ENCODE measurements around the gene ASPRV1. TPM values are rescaled to one million over a fixed set of nuclear protein-coding genes. Genes with fewer than 3 reads are reported as not detected.
A peak's percentile ranks its signal among the peaks of the same experiment; 100 is the strongest.

Gene ASPRV1
- total and polyA plus RNA-seq, 4 donors: 0.19 to 0.75 (median 0.23) TPM

DNA sequence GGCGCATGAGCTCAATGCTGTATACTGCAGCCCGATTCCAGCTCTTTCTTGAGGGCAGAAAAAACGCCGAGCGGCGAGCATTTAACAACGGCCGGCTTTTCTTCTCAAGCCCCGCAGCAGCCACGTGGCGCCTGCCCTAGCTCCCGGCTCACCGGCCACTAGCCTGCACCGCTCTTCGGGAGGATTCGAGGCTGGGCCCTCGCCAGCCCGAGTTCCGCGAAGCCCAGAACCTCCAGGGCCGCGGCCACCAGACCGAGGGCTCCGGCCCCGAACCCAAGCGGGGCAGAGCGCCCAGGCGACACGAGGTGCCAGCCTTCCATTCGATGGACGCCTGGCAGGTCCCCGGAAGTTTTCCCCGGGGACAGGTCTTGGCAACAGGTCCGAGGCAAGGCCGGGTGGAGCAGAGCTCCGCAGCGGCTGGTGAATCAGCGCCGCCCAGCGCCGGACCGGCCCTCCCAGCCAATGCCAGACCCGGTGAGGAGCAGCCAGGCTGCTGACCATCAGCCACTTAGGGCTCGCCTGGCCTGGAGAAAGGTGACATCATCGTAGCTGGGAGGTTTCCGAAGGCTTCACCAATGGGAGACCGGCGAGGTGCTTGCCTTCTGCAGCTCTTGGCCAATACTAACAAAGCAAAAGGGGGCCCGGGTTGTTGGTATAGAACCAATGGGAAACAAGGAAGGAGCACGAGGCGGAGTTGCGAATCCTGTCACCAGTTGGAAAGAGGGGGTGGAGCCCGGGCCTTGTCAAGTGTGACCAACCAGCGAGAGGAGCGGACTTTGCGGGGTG lies 47.1 kb downstream of the ASPRV1 start:
- WGBS: under 1% methylated on average over 56 of the region's 56 CpGs
- peak overlapping the region; percentile 61 to 64 (median 62) for H3K4me3 ChIP-seq (ENCODE audit: low read depth in 1 of 3, low read length in 3 of 3)
- no peaks in the 10 kb centered on the region for H3K9me3 ChIP-seq (ENCODE audit: control insufficient read depth in 4 of 4, low read length in 3 of 4)
- H3K27me3 ChIP-seq (ENCODE audit: control insufficient read depth in 4 of 4, insufficient read depth in 4 of 4, low read length in 3 of 4): no peaks in the 10 kb centered on the region
- H3K4me1 ChIP-seq (ENCODE audit: control insufficient read depth in 4 of 4, insufficient read depth in 4 of 4, low read length in 3 of 4): peaks cover 0 to 8% (median 4%) of the 10 kb centered on the region in 4 donors
- peaks cover 0 to 11% (median 5%) of the 10 kb centered on the region in 4 donors for H3K36me3 ChIP-seq (ENCODE audit: control insufficient read depth in 4 of 4, insufficient read depth in 3 of 4, low read depth in 1 of 4, low read length in 3 of 4)
- H3K9ac ChIP-seq (ENCODE audit: low read depth in 1 of 2, low read length in 2 of 2): peak overlapping the region; percentile 80 to 95
- TF ChIP-seq MAX (IDR thresholded peaks at IDR 0.05) (peak; percentile 90), GABPA (IDR thresholded peaks at IDR 0.05 in 1 of 2, conservative IDR thresholded peaks at IDR 0.05 in 1 of 2) (peak in 1 of 2 donors; percentile 62), TAF1 (conservative IDR thresholded peaks at IDR 0.05) (no peak), NR2F2 (IDR thresholded peaks at IDR 0.05) (peak; percentile 54), HNF4G (IDR thresholded peaks at IDR 0.05) (peak; percentile 31), CTCF (IDR thresholded peaks at IDR 0.05; ENCODE audit: low read depth, low read length, missing input control) (no peak), RXRA (IDR thresholded peaks at IDR 0.05) (peak; percentile 37 to 51), FOXA1 (IDR thresholded peaks at IDR 0.05) (no peak), FOXA2 (IDR thresholded peaks at IDR 0.05) (no peak), JUND (IDR thresholded peaks at IDR 0.05) (peak; percentile 98), YY1 (IDR thresholded peaks at IDR 0.05) (peak; percentile 92), EGR1 (IDR thresholded peaks at IDR 0.05; ENCODE audit: low read depth in 2 of 2) (peak; percentile 56 to 80), RAD21 (IDR thresholded peaks at IDR 0.05) (peak; percentile 57 to 65), HNF4A (conservative IDR thresholded peaks at IDR 0.05) (no peak), SP1 (IDR thresholded peaks at IDR 0.05) (peak; percentile 100), REST (IDR thresholded peaks at IDR 0.05) (peak; percentile 91)
- TF ChIP-seq, protein P1, sequence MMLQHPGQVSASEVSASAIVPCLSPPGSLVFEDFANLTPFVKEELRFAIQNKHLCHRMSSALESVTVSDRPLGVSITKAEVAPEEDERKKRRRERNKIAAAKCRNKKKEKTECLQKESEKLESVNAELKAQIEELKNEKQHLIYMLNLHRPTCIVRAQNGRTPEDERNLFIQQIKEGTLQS (IDR thresholded peaks at IDR 0.05): peak; percentile 93
- TF ChIP-seq, protein P2, sequence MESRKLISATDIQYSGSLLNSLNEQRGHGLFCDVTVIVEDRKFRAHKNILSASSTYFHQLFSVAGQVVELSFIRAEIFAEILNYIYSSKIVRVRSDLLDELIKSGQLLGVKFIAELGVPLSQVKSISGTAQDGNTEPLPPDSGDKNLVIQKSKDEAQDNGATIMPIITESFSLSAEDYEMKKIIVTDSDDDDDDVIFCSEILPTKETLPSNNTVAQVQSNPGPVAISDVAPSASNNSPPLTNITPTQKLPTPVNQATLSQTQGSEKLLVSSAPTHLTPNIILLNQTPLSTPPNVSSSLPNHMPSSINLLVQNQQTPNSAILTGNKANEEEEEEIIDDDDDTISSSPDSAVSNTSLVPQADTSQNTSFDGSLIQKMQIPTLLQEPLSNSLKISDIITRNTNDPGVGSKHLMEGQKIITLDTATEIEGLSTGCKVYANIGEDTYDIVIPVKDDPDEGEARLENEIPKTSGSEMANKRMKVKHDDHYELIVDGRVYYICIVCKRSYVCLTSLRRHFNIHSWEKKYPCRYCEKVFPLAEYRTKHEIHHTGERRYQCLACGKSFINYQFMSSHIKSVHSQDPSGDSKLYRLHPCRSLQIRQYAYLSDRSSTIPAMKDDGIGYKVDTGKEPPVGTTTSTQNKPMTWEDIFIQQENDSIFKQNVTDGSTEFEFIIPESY (IDR thresholded peaks at IDR 0.05): peak; percentile 25
- H3K27ac ChIP-seq (ENCODE audit: low read depth in 1 of 2, low read length in 2 of 2): peak overlapping the region; percentile 99 to 100
- peak; percentile 99 for DNase-seq (ENCODE audit: low spot score)

Data from liver (tissue), 9 donors.